Activated CD4-positive, alpha-beta memory T cell treated with anti-CD3 and anti-CD28 coated beads for 36 hours (primary cell): ENCODE data around the gene FBXO24. TPM values are rescaled to one million over a fixed set of nuclear protein-coding genes. Genes with fewer than 3 reads are reported as not detected.
A peak's percentile ranks its signal among the peaks of the same experiment; 100 is the strongest.

Source experiments
- CTCF ChIA-PET: fragments of 350-600 bp; sonication (Branson Sonifier 250); formaldehyde crosslinking; loops from one replicate; lab custom pipeline; 2021; ENCODE audit warnings: antibody characterized with exemption, inconsistent platforms; lab: Charles Lee
- POLR2A ChIA-PET: fragments of 350-600 bp; sonication (Branson Sonifier 250); formaldehyde crosslinking; loops from one replicate; lab custom pipeline; 2021; ENCODE audit warnings: antibody characterized with exemption; lab: Charles Lee
- DNase-seq: peaks from one replicate; pipeline ENCODE4 v3.0.0-alpha.2; 2020
- H3K27ac Mint-ChIP-seq: one replicate; pipeline ENCODE4 v1.8.0; 2021; ENCODE audit warnings: mixed read lengths
- H3K27me3 Mint-ChIP-seq: one replicate; pipeline ENCODE4 v1.8.0; 2021; ENCODE audit warnings: mixed read lengths
- H3K36me3 Mint-ChIP-seq: one replicate; pipeline ENCODE4 v1.8.0; 2021; ENCODE audit warnings: mixed read lengths
- H3K4me1 Mint-ChIP-seq: one replicate; pipeline ENCODE4 v1.8.0; 2021; ENCODE audit warnings: low read depth, mixed read lengths
- H3K4me3 Mint-ChIP-seq: one replicate; pipeline ENCODE4 v1.8.0; 2021; ENCODE audit warnings: mild to moderate bottlenecking, mixed read lengths
- H3K9me3 Mint-ChIP-seq: one replicate; pipeline ENCODE4 v1.8.0; 2021; ENCODE audit warnings: mixed read lengths
- intact Hi-C: fragments of 100-400 bp; cut with micrococcal nuclease; formaldehyde crosslinking; loops from one replicate; pipeline ENCODE4 v1.15.1; 2023
- total RNA-seq, 2 experiments: library from RNA; stranded (reverse); gene quantifications; one replicate each; pipeline ENCODE4 v1.2.3, GENCODE V29; 2021

Gene FBXO24
- total RNA-seq, 2 experiments from 2014 or later: 2.2 to 2.6 TPM

DNA sequence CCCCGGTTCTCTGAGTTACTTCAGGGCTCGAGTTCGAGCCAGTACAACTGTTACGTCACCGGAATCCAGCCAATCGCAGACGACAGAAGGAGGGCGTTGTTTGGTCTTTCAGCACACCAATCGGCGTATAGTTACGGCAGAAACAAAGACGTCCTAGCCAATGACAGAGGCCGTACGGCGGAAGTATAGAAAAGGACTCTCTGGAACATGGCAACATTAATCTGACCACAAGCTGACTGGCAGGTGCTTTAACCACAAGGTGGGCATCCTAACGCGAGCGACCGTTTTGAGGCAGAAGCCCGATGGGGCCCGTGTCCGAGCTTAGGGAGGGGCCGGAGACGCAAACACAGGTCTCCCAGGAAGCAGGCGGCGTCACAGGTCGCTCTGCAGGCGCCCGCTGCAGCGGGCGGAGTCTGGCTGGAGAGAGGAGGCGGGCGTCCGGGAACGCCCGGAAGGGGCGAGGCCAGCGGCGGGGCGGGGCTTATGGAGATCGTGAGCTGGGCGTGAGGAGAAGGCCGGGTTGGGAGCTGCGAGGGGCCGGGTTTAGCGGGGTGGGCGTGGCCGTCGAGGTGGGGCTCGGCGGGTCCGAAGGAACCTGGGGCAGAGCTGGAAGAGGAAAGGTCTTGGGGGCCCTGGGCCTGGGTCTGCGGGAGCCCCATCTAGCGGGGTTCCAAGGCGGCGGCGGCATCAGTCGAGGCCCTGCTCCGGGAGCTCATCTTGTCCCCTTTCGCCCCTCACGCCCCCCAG, 26.0 kb downstream of the FBXO24 start, which contains the start of gene MOSPD3:
Gene MOSPD3, plus strand, starts transcription at position 558 of the 747 bp plus-strand sequence. CDS start 252 bp downstream, outside the sequence.
- H3K27ac Mint-ChIP-seq: peak within 1 kb of the TSS; percentile 98
- POLR2A ChIA-PET: interaction anchor here (0.6 to 2.1 kb wide), 11 partner anchors 8 to 263 kb away, joined by 3 to 31 read pairs (median 3); partner anchors contain the start of genes FBXO24, GNB2, LRCH4 and POP7
- no peaks in the 10 kb centered on the region for H3K27me3 Mint-ChIP-seq
- DNase-seq: peak; percentile 98
- CTCF ChIA-PET: interaction anchor here (1.0 to 3.1 kb wide), 13 partner anchors 9 to 240 kb away, joined by 3 to 33 read pairs (median 6); partner anchors contain the start of genes FBXO24, LRCH4, POP7 and SLC12A9
- H3K36me3 Mint-ChIP-seq: no peaks in the 10 kb centered on the region
- peaks cover 14% of the 10 kb centered on the region for H3K4me1 Mint-ChIP-seq
- peak within 1 kb of the TSS; percentile 90 for H3K4me3 Mint-ChIP-seq
- no peaks in the 10 kb centered on the region for H3K9me3 Mint-ChIP-seq
- intact Hi-C loops: loop anchor here (1.0 to 2.0 kb wide), 6 partner anchors 8 to 183 kb away; partner anchors contain the start of genes AGFG2, FBXO24, GNB2 and LRCH4

DNA sequence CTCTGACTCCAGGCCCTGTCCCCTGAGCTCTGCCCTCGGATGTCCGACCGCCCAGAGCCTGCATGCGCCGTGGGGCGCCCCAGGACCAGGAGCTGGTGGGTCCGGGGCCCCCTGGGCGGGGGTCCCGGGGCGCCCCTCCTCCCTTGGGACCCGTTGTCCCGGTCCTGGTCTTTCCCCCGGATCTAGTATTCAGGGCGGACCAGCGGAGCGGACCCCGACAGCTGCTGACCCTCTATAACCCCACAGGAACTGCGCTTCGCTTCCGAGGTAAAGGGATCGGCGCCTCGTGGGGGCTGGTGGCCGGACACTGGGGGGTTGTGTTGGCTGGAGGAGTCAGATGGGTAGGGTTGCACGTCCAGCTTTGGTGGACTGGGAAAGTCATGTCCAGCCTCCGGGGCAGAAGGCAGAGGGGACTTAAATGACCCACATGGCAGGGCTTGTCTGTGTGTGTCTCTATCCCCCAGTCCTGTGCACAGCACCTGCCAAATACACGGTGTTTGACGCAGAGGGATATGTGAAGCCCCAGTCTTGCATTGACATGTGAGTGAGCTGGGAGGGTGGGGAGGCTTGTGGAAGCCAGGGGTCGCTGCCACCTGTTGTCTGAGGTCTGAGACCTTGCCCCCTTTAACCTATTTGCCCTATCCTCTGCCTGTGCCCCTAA, 26.7 kb downstream of the FBXO24 start:
- Mint-ChIP-seq H3K36me3 (no peaks in the 10 kb centered on the region), H3K27ac (peak overlapping the region; percentile 23), H3K4me1 (peaks cover 14% of the 10 kb centered on the region), H3K27me3 (no peaks in the 10 kb centered on the region), H3K9me3 (no peaks in the 10 kb centered on the region), H3K4me3 (peak overlapping the region; percentile 90)
- ChIA-PET POLR2A (interaction anchor here (1.0 to 2.1 kb wide), 9 partner anchors 9 to 262 kb away, joined by 3 to 31 read pairs (median 4); partner anchors contain the start of genes FBXO24, GNB2, LRCH4 and SRRT), CTCF (interaction anchor here (1.0 to 3.1 kb wide), 14 partner anchors 9 to 240 kb away, joined by 3 to 33 read pairs (median 6); partner anchors contain the start of genes FBXO24, LRCH4, POP7 and SLC12A9)
- intact Hi-C loops: loop anchor here (1.0 to 2.0 kb wide), 6 partner anchors 9 to 184 kb away; partner anchors contain the start of genes AGFG2, FBXO24, GNB2 and LRCH4
- peak; percentile 33 for DNase-seq

DNA sequence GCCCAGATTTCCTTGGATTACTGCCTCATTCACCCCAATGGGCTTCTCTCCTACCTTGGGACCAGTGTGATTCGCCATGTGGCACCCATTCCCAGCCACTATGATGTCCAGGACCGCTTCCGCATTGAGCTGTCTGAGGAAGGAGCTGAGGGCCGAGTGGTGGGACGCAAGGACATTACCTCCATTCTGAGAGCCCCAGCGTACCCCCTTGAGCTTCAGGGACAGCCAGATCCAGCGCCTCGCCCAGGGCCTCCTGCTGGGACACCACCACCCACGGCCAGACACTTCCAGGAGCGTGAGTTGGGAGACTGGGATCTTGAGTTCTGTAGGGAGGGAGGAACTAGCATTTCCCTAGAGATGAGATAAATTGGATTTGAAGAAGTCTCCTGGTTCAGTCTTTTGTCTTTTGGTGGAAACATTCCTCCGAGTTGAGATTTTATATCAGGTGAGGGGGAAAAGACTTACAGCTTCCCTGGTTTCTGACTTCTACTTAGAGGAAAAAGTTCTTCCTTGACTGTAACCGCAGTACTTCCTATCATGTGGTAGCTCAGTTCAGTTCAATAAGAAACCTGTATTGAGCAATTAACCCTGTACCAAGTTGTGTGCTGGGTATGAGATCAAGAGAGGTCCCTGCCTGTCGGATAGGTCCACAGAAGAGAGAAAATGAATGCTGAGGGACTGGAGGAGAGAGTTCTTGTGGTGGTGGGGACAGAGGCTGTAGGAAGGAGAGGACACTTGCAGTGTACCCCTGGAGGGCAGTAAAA, 27.5 kb downstream of the FBXO24 start:
- intact Hi-C loops: loop anchor here (2.0 kb wide), 1 partner anchor 75 kb away; the partner anchor contains the start of gene AGFG2
- Mint-ChIP-seq H3K4me3 (peak overlapping the region; percentile 78), H3K27ac (no peak overlapping the region), H3K27me3 (no peaks in the 10 kb centered on the region), H3K36me3 (no peaks in the 10 kb centered on the region), H3K9me3 (no peaks in the 10 kb centered on the region), H3K4me1 (peaks cover 14% of the 10 kb centered on the region)
- DNase-seq: no peak
- ChIA-PET POLR2A (interaction anchor here (0.7 to 2.1 kb wide), 3 partner anchors 16 to 59 kb away, joined by 4 to 31 read pairs (median 7); partner anchors contain the start of genes FBXO24, GNB2 and LRCH4), CTCF (interaction anchor here (0.6 to 3.1 kb wide), 12 partner anchors 10 to 461 kb away, joined by 3 to 33 read pairs (median 6); partner anchors contain the start of genes FBXO24, LRCH4 and POP7)

DNA sequence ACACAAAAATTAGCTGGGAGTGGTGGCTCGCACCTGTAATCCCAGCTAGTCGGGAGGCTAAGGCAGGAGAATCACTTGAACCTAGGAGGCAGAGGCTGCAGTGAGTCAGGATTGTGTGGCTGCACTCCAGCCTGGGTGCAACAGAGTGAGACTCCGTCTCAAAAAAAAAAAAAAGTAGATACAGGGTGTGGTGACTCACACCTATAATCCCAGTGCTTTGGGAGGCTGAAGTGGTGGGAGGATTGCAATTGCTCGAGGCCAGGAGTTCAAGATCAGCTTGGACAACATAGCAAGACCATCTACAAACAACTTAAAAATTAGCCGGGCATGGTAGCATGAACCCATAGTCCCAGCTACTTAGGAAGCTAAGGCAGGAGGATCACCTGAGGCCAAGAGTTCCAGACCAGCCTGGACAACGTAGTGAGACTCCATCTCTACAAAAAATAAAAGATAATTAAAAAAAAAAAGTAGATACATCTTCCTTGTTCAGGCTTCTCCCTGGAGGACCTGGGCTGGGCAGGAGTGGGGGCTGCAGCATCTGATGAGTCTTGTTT, 28.3 kb downstream of the FBXO24 start:
- POLR2A ChIA-PET: interaction anchor here (0.7 kb wide), 2 partner anchors 15 to 606 kb away, joined by 3 to 4 read pairs; no protein-coding TSS in a partner anchor
- intact Hi-C loops: no loop called here
- Mint-ChIP-seq H3K27me3 (no peaks in the 10 kb centered on the region), H3K4me1 (peaks cover 14% of the 10 kb centered on the region), H3K9me3 (no peaks in the 10 kb centered on the region), H3K4me3 (no peak overlapping the region), H3K27ac (no peak overlapping the region), H3K36me3 (no peaks in the 10 kb centered on the region)
- CTCF ChIA-PET: interaction anchor here (0.6 to 3.1 kb wide), 5 partner anchors 15 to 462 kb away, joined by 3 to 33 read pairs (median 3); no protein-coding TSS in a partner anchor
- no peak for DNase-seq

DNA sequence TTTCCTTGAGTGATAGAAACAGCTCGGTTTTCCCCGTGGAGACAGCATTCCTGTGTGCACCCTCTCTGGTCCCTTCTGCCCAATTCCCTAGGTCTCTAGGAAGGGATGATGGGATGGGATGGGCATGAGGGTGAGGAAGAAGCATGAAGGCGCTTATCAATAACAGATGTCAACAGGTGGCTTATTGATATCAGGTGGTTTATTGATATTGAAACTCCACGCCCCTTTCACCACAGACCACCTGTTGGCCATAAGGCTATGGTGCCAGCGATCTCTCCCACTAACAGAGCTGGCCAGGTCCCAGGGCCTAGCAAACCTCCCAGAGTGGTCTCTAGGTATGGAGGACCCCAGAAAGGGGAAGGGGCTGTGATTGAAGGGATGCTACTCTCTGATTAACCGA, 34.1 kb downstream of the FBXO24 start:
- no peak for DNase-seq
- POLR2A ChIA-PET: interaction anchor here (1.2 kb wide), 1 partner anchor 13 kb away, joined by 3 read pairs; no protein-coding TSS in a partner anchor
- Mint-ChIP-seq H3K9me3 (no peaks in the 10 kb centered on the region), H3K4me1 (no peaks in the 10 kb centered on the region), H3K27ac (no peak overlapping the region), H3K27me3 (no peaks in the 10 kb centered on the region), H3K4me3 (no peak overlapping the region), H3K36me3 (no peaks in the 10 kb centered on the region)
- CTCF ChIA-PET: interaction anchor here (1.0 to 1.6 kb wide), 5 partner anchors 10 to 138 kb away, joined by 3 to 4 read pairs (median 3); no protein-coding TSS in a partner anchor
- intact Hi-C loops: loop anchor here (10.0 kb wide), 1 partner anchor 235 kb away; the partner anchor contains the start of gene SLC12A9

DNA sequence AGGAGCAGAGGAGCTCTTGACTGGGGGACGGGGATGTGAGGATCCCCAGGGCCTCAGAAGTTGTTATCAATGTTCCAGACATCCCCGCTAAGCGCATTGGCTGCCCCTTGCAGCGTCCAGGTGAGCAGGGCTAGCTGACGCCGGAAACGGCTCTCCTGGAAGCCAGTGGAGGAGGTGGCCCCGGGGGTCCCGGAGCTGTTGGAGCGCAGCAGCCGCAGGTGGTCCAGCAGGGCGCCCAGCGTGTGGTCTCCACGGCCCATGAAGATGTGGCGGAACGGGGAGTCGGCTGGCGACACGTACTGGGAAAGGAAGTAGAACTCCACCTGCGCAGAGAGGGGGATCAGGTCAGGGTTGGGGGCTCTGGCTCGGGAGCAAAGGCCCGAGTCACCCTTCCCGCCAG, 34.7 kb downstream of the FBXO24 start:
- ChIA-PET POLR2A (interaction anchor here (1.2 kb wide), 1 partner anchor 12 kb away, joined by 3 read pairs; no protein-coding TSS in a partner anchor), CTCF (interaction anchor here (1.0 to 1.6 kb wide), 4 partner anchors 9 to 138 kb away, joined by 3 to 4 read pairs (median 4); no protein-coding TSS in a partner anchor)
- intact Hi-C loops: loop anchor here (10.0 kb wide), 1 partner anchor 234 kb away; the partner anchor contains the start of gene SLC12A9
- DNase-seq: no peak
- Mint-ChIP-seq H3K27me3 (no peaks in the 10 kb centered on the region), H3K4me1 (peaks cover 2% of the 10 kb centered on the region), H3K27ac (no peak overlapping the region), H3K36me3 (no peaks in the 10 kb centered on the region), H3K9me3 (no peaks in the 10 kb centered on the region), H3K4me3 (no peak overlapping the region)

DNA sequence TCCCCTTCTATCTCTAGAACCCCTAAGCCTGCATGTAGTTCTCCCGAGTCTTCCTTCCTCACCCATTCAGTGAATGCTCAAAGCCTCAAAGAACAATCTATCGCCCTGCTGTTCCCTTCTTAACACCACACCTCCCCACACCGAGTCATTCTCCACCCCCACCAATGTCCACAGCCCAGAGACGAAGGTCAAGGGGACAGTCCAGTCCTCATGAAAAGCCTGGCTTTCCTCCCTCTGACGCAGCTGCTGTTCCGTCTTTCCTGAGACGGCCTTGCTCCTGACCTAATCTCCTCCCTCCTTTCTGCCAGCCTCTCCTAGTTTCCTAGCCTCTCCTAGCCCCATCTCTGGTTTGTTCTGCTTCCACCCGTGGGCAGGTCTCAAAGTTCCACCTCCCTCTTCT, 35.4 kb downstream of the FBXO24 start:
- no peaks in the 10 kb centered on the region for H3K9me3 Mint-ChIP-seq
- intact Hi-C loops: loop anchor here (10.0 kb wide), 1 partner anchor 233 kb away; the partner anchor contains the start of gene SLC12A9
- H3K27ac Mint-ChIP-seq: no peak overlapping the region
- ChIA-PET CTCF (interaction anchor here (1.6 kb wide), 1 partner anchor 9 kb away, joined by 4 read pairs; no protein-coding TSS in a partner anchor), POLR2A (no interaction called here)
- no peak overlapping the region for H3K4me3 Mint-ChIP-seq
- no peaks in the 10 kb centered on the region for H3K36me3 Mint-ChIP-seq
- peaks cover 9% of the 10 kb centered on the region for H3K4me1 Mint-ChIP-seq
- DNase-seq: no peak
- H3K27me3 Mint-ChIP-seq: no peaks in the 10 kb centered on the region

DNA sequence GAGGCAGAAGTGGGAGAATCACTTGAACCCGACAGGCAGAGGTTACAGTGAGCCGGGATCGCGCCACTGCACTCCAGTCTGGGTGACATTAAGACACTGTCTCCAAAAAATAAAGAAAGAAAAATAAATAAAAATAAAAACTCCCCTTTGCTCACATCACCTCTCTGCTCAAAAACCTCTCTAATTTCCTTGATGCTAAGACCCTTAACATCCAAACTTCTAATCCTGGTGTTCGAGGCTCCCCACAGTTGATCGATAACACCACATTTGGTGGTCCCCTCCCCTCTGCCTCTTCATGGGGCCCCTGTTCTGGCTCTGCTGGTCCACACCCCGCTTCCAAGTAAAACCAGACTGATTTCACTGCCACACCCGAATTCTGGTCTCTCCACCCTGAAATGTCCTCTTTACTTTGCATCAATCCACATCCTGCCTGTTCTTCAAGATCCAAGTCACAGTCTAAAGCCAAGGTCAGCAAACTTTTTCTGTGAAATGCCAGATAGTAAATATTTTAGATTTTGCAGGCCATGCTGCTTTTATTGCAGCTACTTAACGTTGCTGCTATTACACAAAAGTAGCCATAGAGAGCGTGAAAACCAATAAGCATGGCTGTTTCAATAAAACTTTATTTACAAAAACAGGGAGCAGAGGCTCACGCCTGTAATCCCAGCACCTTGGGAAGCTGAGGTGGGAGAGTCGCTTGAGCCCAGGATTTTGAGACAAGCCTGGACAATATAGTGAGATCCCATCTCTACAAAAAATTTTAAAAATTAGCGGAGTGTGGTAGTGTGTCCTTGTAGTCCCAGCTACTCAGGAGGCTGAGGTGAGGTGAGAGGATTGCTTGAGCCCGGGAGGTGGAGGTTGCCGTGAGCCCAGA, 38.1 kb downstream of the FBXO24 start:
- peaks cover 1% of the 10 kb centered on the region for H3K36me3 Mint-ChIP-seq
- peaks cover 12% of the 10 kb centered on the region for H3K4me1 Mint-ChIP-seq
- no peaks in the 10 kb centered on the region for H3K27me3 Mint-ChIP-seq
- ChIA-PET CTCF (interaction anchor here (2.6 to 3.6 kb wide), 2 partner anchors 10 to 11 kb away, joined by 6 to 17 read pairs; partner anchors contain the start of gene MOSPD3), POLR2A (interaction anchor here (0.6 kb wide), 1 partner anchor 60 kb away, joined by 3 read pairs; no protein-coding TSS in a partner anchor)
- no peak overlapping the region for H3K4me3 Mint-ChIP-seq
- H3K27ac Mint-ChIP-seq: no peak overlapping the region
- H3K9me3 Mint-ChIP-seq: no peaks in the 10 kb centered on the region
- DNase-seq: no peak
- intact Hi-C loops: loop anchor here (10.0 kb wide), 1 partner anchor 231 kb away; the partner anchor contains the start of gene SLC12A9

DNA sequence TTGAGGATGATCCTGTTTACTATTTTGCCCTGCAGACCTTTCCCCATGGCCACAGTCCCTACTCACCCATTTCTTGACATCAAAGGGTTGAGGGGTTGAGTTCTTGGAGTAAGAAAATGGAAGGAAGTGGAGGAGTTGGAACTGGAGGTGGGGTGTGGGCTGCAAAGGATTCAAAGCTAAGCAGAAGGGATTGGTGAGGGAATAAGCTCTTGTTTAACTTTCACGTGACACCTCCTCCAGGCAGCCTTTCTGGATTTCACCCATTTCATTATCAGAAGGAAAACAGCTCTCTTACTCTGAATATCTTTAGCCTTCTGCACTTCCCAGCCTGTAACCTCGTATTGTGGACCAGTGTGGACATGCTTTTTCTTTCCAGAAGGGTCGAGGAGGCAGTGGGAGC, 39.9 kb downstream of the FBXO24 start:
- ChIA-PET CTCF (interaction anchor here (1.5 to 3.6 kb wide), 4 partner anchors 8 to 80 kb away, joined by 5 to 17 read pairs (median 6); partner anchors contain the start of genes MOSPD3 and POP7), POLR2A (interaction anchor here (0.6 to 1.5 kb wide), 6 partner anchors 9 to 79 kb away, joined by 3 to 7 read pairs (median 4); partner anchors contain the start of genes FBXO24, GIGYF1, MOSPD3 and POP7)
- Mint-ChIP-seq H3K27ac (no peak overlapping the region), H3K9me3 (no peaks in the 10 kb centered on the region), H3K36me3 (peaks cover 1% of the 10 kb centered on the region), H3K27me3 (no peaks in the 10 kb centered on the region), H3K4me1 (peaks cover 12% of the 10 kb centered on the region), H3K4me3 (peak overlapping the region; percentile 65)
- intact Hi-C loops: loop anchor here (1.0 to 10.0 kb wide), 4 partner anchors 14 to 229 kb away; partner anchors contain the start of genes FBXO24, GNB2, LRCH4 and MOSPD3
- DNase-seq: no peak
